ENCODE results near the gene ERCC6L2. TPM values are rescaled to one million over a fixed set of nuclear protein-coding genes. Genes with fewer than 3 reads are reported as not detected.

The ERCC6L2 gene
- total and polyA plus RNA-seq, 2 donors from 2014 or later, result 4.4 to 58.9 TPM

DNA sequence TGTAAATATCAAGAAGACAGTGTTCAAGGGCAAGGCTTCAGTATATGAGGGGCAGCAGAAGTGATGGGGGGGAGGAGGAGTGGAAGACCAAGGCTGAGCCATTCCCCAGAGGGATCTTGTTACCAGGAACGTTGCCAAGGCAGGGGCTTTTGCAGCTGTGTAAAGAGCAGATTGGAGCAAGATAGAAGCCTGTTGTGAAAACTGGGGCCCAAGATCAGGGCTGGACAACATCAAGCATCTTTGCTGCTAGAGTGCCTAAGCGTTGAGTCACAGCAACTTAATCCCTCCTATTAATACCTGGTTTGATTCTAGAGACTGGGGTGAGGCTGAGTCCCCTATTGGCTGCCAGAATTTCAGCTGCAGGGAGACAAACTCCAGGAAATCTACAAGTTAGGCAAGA is 18.4 kb upstream of the ERCC6L2 start:
- Histone ChIP-seq H3K4me3 (ENCODE audit: low read length in 3 of 3) (no peak overlapping the region), H3K4me1 (ENCODE audit: control insufficient read depth in 2 of 3, insufficient read depth in 2 of 3, low read depth in 1 of 3, low read length in 3 of 3) (no peaks in the 10 kb centered on the region), H3K27me3 (ENCODE audit: control insufficient read depth, insufficient read depth, low read length) (no peaks in the 10 kb centered on the region), H3K27ac (ENCODE audit: low read depth in 2 of 2, low read length in 2 of 2) (no peak overlapping the region), H3K9ac (ENCODE audit: low read length in 3 of 3) (no peak overlapping the region), H3K9me3 (ENCODE audit: control insufficient read depth in 2 of 3, insufficient read depth in 1 of 3, low read length in 3 of 3) (peaks cover 0 to 3% (median under 1%) of the 10 kb centered on the region in 3 donors), H3K36me3 (ENCODE audit: control insufficient read depth in 2 of 3, insufficient read depth in 3 of 3, low read length in 3 of 3) (no peaks in the 10 kb centered on the region)
- TF ChIP-seq, protein P1, sequence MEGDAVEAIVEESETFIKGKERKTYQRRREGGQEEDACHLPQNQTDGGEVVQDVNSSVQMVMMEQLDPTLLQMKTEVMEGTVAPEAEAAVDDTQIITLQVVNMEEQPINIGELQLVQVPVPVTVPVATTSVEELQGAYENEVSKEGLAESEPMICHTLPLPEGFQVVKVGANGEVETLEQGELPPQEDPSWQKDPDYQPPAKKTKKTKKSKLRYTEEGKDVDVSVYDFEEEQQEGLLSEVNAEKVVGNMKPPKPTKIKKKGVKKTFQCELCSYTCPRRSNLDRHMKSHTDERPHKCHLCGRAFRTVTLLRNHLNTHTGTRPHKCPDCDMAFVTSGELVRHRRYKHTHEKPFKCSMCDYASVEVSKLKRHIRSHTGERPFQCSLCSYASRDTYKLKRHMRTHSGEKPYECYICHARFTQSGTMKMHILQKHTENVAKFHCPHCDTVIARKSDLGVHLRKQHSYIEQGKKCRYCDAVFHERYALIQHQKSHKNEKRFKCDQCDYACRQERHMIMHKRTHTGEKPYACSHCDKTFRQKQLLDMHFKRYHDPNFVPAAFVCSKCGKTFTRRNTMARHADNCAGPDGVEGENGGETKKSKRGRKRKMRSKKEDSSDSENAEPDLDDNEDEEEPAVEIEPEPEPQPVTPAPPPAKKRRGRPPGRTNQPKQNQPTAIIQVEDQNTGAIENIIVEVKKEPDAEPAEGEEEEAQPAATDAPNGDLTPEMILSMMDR (IDR thresholded peaks at IDR 0.05; ENCODE audit: borderline replicate concordance, extremely low read depth, insufficient read depth), result no peak
- FAIRE-seq (no peak), DNase-seq (peak in 4 of 5 donors; percentile 25 to 70 (median 49))
- intact Hi-C loops (cut with DNase I), result no loop called here

DNA sequence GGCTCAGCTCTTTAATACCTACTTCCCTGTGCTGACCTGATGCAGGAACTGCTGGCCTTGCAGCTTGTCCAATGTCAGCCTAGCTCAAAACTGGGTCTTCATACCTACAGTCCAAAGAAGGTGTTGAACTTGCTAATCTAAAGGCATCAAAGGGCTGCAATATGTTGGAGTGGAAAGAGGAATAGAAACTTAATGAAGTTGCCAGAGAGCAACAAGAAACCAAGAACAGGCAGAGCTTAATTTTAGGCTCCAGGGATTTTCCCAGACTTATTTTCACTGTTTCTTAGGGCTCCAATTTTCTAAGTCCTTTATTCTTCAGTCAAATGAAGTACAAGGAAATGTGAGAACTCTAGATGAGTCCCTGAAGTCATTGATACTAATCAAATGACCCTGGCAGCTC is 17.6 kb upstream of the ERCC6L2 start:
- H3K9me3 ChIP-seq (ENCODE audit: control insufficient read depth in 2 of 3, insufficient read depth in 1 of 3, low read length in 3 of 3), result peaks cover 0 to 8% (median 4%) of the 10 kb centered on the region in 3 donors
- H3K27me3 ChIP-seq (ENCODE audit: control insufficient read depth, insufficient read depth, low read length), result no peaks in the 10 kb centered on the region
- no peaks in the 10 kb centered on the region for H3K4me1 ChIP-seq (ENCODE audit: control insufficient read depth in 2 of 3, insufficient read depth in 2 of 3, low read depth in 1 of 3, low read length in 3 of 3)
- H3K36me3 ChIP-seq (ENCODE audit: control insufficient read depth in 2 of 3, insufficient read depth in 3 of 3, low read length in 3 of 3), result no peaks in the 10 kb centered on the region
- TF ChIP-seq, protein P1 (IDR thresholded peaks at IDR 0.05; ENCODE audit: borderline replicate concordance, extremely low read depth, insufficient read depth), result no peak
- no peak for DNase-seq
- FAIRE-seq, result no peak
- intact Hi-C loops (cut with DNase I), result no loop called here
- no peak overlapping the region for H3K4me3 ChIP-seq (ENCODE audit: low read length in 3 of 3)
- no peak overlapping the region for H3K27ac ChIP-seq (ENCODE audit: low read depth in 2 of 2, low read length in 2 of 2)
- H3K9ac ChIP-seq (ENCODE audit: low read length in 3 of 3), result no peak overlapping the region

DNA sequence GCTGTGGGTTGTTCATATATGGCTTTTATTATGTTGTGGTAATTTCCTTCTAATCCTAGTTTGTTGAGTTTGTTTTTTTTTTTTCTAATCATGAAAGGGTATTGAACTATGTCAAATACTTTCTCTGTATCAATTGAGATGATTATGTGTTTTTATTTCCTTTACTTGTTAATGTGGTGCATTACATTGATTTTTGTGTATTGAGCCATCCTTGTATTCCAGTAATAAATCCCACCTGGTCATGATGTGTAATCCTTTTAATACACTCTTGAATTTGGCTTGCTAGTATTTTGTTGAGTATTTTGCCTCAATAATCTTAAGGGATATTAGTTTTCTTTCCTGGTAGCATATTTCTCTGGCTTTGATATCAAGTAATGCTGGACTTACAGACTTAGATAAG is 13.1 kb upstream of the ERCC6L2 start:
- Histone ChIP-seq H3K4me1 (ENCODE audit: control insufficient read depth in 2 of 3, insufficient read depth in 2 of 3, low read depth in 1 of 3, low read length in 3 of 3) (no peaks in the 10 kb centered on the region), H3K27me3 (ENCODE audit: control insufficient read depth, insufficient read depth, low read length) (no peaks in the 10 kb centered on the region), H3K27ac (ENCODE audit: low read depth in 2 of 2, low read length in 2 of 2) (no peak overlapping the region), H3K9ac (ENCODE audit: low read length in 3 of 3) (no peak overlapping the region), H3K36me3 (ENCODE audit: control insufficient read depth in 2 of 3, insufficient read depth in 3 of 3, low read length in 3 of 3) (no peaks in the 10 kb centered on the region), H3K4me3 (ENCODE audit: low read length in 3 of 3) (no peak overlapping the region), H3K9me3 (ENCODE audit: control insufficient read depth in 2 of 3, insufficient read depth in 1 of 3, low read length in 3 of 3) (peaks cover 0 to 8% (median 4%) of the 10 kb centered on the region in 3 donors)
- FAIRE-seq (no peak), DNase-seq (no peak)
- intact Hi-C loops (cut with DNase I), result no loop called here
- TF ChIP-seq, protein P1 (IDR thresholded peaks at IDR 0.05; ENCODE audit: borderline replicate concordance, extremely low read depth, insufficient read depth), result no peak
